Activated T-helper 2 cell treated with anti-CD3 and anti-CD28 coated beads, Interferon-gamma antibody, Interleukin-2, Interleukin-4, amounts not matched to agents 10 μg/mL and 5 μg/mL and 100 μg/mL, durations not matched to agents 14 hours and 24 hours and 36 hours (primary cell): Measurements from ENCODE around the gene ATRNL1. TPM values are rescaled to one million over a fixed set of nuclear protein-coding genes. Genes with fewer than 3 reads are reported as not detected.

Experiments used
- DNase-seq: peaks from one replicate; pipeline ENCODE4 v3.0.0; 2021; ENCODE audit warnings: low spot score
- H3K27ac Mint-ChIP-seq: one replicate; pipeline ENCODE4 v1.8.0; 2021; ENCODE audit warnings: mixed read lengths
- H3K27me3 Mint-ChIP-seq: one replicate; pipeline ENCODE4 v1.8.0; 2021; ENCODE audit warnings: low read depth, mixed read lengths
- H3K36me3 Mint-ChIP-seq: one replicate; pipeline ENCODE4 v1.8.0; 2021; ENCODE audit warnings: low read depth, mixed read lengths
- H3K4me1 Mint-ChIP-seq: one replicate; pipeline ENCODE4 v1.8.0; 2021; ENCODE audit warnings: low read depth, mixed read lengths
- H3K4me3 Mint-ChIP-seq: one replicate; pipeline ENCODE4 v1.8.0; 2021; ENCODE audit warnings: low read depth, mild to moderate bottlenecking, moderate library complexity, mixed read lengths
- H3K9me3 Mint-ChIP-seq: one replicate; pipeline ENCODE4 v1.8.0; 2021; ENCODE audit warnings: mixed read lengths
- intact Hi-C: fragments of 100-400 bp; cut with micrococcal nuclease; formaldehyde crosslinking; loops from one replicate; pipeline ENCODE4 v1.15.1; 2023
- total RNA-seq: library from RNA; stranded (reverse); gene quantifications from 2 replicates; pipeline ENCODE4 v1.2.3, GENCODE V29; 2022

The ATRNL1 gene
- total RNA-seq, 1 donor from 2014 or later: 0.50 TPM

DNA sequence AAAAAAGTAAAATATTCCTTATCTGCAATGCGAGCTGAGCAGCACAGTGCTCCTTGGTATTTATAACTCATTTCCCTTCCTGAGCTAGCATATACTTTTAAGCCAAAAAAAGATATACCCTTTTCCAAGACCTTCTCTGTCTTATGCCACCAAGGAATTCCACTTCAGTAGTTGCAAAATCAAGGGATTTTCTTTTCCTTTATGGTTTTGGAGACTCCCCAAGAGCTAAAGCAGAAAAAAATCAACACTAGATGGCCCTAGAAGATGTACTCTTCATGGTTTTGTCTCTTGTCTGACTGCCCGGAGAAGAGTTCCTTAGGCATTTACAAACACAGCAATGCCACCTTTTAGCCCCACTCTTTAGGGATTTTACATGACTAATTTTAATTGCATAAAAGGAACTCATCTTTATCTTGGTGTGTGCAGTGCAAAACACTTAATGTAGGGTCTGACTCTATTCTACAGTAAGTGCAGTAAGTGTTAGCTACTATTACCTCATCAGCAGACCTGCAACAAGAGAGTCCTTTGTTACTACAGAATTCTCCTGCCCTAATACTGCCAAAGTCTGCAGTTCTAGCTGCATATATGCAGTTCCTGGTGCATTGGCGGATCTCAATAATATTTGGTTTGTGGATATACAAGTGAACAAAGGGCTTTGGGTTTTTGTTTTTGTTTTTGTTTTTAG is 736.5 kb downstream of the ATRNL1 start:
- H3K4me3 Mint-ChIP-seq: no peak overlapping the region
- no peak for DNase-seq
- no peak overlapping the region for H3K27ac Mint-ChIP-seq
- no peaks in the 10 kb centered on the region for H3K27me3 Mint-ChIP-seq
- intact Hi-C loops: no loop called here
- peaks cover 6% of the 10 kb centered on the region for H3K9me3 Mint-ChIP-seq
- no peaks in the 10 kb centered on the region for H3K4me1 Mint-ChIP-seq
- H3K36me3 Mint-ChIP-seq: no peaks in the 10 kb centered on the region

GRCh38 chr10:115830265-115830970 is 737.3 kb downstream of the ATRNL1 start:
- H3K4me1 Mint-ChIP-seq: no peaks in the 10 kb centered on the region
- H3K9me3 Mint-ChIP-seq: peaks cover 3% of the 10 kb centered on the region
- intact Hi-C loops: no loop called here
- H3K36me3 Mint-ChIP-seq: no peaks in the 10 kb centered on the region
- no peak overlapping the region for H3K4me3 Mint-ChIP-seq
- H3K27me3 Mint-ChIP-seq: no peaks in the 10 kb centered on the region
- H3K27ac Mint-ChIP-seq: no peak overlapping the region
- no peak for DNase-seq

DNA sequence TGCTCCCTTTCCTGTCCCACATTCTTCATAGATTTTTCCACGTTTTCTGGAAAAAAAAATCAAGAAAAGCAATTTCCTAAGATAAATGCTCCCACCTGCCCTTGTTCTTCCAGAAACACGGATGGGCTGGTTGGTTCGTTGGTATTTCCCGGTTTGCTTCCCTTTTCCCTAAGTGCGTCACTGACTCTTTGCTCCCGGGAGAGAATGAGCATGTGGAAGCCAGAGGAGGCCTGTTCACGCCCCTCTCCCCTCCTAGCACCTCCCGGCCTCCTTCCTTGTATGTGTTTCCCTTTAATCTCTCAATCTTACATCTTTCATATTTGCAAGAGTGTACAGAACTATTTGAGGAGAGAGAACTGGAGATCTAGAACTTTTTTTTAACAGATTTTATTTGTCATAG is 737.9 kb downstream of the ATRNL1 start:
- Mint-ChIP-seq H3K36me3 (no peaks in the 10 kb centered on the region), H3K9me3 (no peaks in the 10 kb centered on the region), H3K27me3 (no peaks in the 10 kb centered on the region), H3K4me3 (no peak overlapping the region), H3K4me1 (no peaks in the 10 kb centered on the region), H3K27ac (no peak overlapping the region)
- intact Hi-C loops: no loop called here
- no peak for DNase-seq

DNA sequence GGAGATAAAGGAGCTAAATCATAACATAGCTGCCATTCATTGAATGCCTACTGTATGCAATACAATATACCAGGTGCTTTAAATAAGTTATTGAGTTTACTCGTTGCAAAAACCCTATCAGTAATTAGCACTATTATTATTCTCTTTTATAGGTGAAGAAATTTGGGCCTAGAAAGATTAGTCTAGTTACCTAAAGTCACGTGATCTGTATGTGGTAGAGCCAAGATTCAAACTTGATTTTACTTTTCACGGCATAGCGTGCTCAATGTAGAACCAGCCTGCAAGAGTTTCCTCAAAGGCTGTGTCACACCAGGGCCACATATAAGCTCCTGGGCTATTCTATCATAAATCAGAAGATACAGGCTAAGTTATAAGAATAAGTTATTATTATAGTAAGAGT is 740.0 kb downstream of the ATRNL1 start:
- H3K9me3 Mint-ChIP-seq: no peaks in the 10 kb centered on the region
- H3K27ac Mint-ChIP-seq: no peak overlapping the region
- no peaks in the 10 kb centered on the region for H3K36me3 Mint-ChIP-seq
- no peak for DNase-seq
- H3K27me3 Mint-ChIP-seq: no peaks in the 10 kb centered on the region
- no peaks in the 10 kb centered on the region for H3K4me1 Mint-ChIP-seq
- H3K4me3 Mint-ChIP-seq: no peak overlapping the region
- intact Hi-C loops: no loop called here

DNA sequence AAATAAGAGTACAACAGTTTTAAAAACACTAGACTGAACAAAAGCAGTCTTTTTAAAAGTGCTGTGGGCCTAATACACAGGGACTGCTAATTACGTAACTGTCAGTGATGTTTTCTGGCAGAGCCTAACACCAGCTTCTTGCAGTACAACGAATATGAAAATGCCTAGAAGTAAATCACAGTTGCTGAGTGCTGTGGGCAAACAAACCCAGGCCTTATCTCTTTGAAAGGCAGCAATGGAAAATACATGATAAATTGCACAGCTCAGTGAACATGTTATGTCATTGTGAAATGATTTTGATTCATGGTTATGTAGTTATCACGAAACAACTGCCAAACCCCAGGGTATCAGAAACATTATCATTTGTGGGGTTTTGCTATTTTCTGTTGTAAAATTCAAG is 751.4 kb downstream of the ATRNL1 start:
- H3K36me3 Mint-ChIP-seq: no peaks in the 10 kb centered on the region
- no peak overlapping the region for H3K27ac Mint-ChIP-seq
- H3K27me3 Mint-ChIP-seq: no peaks in the 10 kb centered on the region
- H3K9me3 Mint-ChIP-seq: no peaks in the 10 kb centered on the region
- no peak overlapping the region for H3K4me3 Mint-ChIP-seq
- no peak for DNase-seq
- intact Hi-C loops: no loop called here
- H3K4me1 Mint-ChIP-seq: no peaks in the 10 kb centered on the region

- intact Hi-C loops: no loop called here
- H3K27me3 Mint-ChIP-seq: no peaks in the 10 kb centered on the region
- H3K4me1 Mint-ChIP-seq: no peaks in the 10 kb centered on the region
- no peaks in the 10 kb centered on the region for H3K36me3 Mint-ChIP-seq
- H3K4me3 Mint-ChIP-seq: no peak overlapping the region
- H3K27ac Mint-ChIP-seq: no peak overlapping the region
- no peak for DNase-seq
- no peaks in the 10 kb centered on the region for H3K9me3 Mint-ChIP-seq
Observed at GRCh38 chr10:115845921-115846320, 752.8 kb downstream of the ATRNL1 start.

- Mint-ChIP-seq H3K4me1 (no peaks in the 10 kb centered on the region), H3K27me3 (no peaks in the 10 kb centered on the region), H3K4me3 (no peak overlapping the region), H3K27ac (no peak overlapping the region), H3K9me3 (no peaks in the 10 kb centered on the region), H3K36me3 (no peaks in the 10 kb centered on the region)
- intact Hi-C loops: no loop called here
- no peak for DNase-seq
Observed at GRCh38 chr10:115846528-115846927, 753.4 kb downstream of the ATRNL1 start.

GRCh38 chr10:115849197-115849596 is 756.0 kb downstream of the ATRNL1 start:
- Mint-ChIP-seq H3K36me3 (no peaks in the 10 kb centered on the region), H3K4me1 (no peaks in the 10 kb centered on the region), H3K9me3 (no peaks in the 10 kb centered on the region), H3K27me3 (no peaks in the 10 kb centered on the region), H3K4me3 (no peak overlapping the region), H3K27ac (no peak overlapping the region)
- DNase-seq: no peak
- intact Hi-C loops: no loop called here

DNA sequence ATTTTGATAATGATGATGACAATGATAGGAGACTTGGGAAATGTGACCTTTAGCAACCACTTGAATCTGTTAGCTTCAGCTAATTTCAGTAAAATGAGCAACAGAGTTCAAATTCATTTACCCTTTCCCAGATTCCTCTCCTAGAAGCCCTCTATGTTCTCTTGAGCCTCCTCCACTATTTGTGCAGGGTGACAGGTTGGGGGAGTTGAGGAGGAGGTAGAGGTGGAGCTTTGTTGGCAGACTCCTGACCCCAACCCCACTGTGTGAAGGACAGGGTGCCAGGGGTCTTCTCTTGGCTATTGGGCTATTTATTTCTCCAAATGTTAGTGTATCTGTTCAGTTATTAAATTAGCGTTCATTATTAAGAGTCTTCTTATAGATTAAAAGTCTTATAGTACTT is 757.5 kb downstream of the ATRNL1 start:
- no peaks in the 10 kb centered on the region for H3K4me1 Mint-ChIP-seq
- no peak for DNase-seq
- no peaks in the 10 kb centered on the region for H3K9me3 Mint-ChIP-seq
- no peaks in the 10 kb centered on the region for H3K36me3 Mint-ChIP-seq
- no peaks in the 10 kb centered on the region for H3K27me3 Mint-ChIP-seq
- no peak overlapping the region for H3K4me3 Mint-ChIP-seq
- no peak overlapping the region for H3K27ac Mint-ChIP-seq
- intact Hi-C loops: no loop called here

DNA sequence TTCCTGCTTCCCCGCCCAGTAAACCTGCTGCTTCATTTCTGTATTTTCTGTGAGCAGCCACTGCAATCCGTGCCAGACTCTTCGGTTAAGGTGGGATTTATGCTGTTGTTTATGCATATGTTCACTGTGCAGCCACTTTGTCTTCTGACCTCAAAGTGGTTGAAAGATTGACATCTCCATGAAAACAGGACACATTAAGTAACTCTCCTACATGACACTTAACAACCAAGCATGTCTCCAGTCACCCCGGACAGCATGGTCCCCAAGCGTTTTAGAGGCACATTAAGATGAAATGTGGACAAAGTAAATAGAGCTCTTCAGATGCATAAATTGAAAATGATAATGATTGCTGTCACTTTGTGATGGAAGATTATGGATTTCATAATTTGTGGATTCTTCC is 758.5 kb downstream of the ATRNL1 start:
- Mint-ChIP-seq H3K27me3 (no peaks in the 10 kb centered on the region), H3K4me3 (no peak overlapping the region), H3K27ac (no peak overlapping the region), H3K4me1 (no peaks in the 10 kb centered on the region), H3K9me3 (no peaks in the 10 kb centered on the region), H3K36me3 (no peaks in the 10 kb centered on the region)
- intact Hi-C loops: no loop called here
- no peak for DNase-seq

DNA sequence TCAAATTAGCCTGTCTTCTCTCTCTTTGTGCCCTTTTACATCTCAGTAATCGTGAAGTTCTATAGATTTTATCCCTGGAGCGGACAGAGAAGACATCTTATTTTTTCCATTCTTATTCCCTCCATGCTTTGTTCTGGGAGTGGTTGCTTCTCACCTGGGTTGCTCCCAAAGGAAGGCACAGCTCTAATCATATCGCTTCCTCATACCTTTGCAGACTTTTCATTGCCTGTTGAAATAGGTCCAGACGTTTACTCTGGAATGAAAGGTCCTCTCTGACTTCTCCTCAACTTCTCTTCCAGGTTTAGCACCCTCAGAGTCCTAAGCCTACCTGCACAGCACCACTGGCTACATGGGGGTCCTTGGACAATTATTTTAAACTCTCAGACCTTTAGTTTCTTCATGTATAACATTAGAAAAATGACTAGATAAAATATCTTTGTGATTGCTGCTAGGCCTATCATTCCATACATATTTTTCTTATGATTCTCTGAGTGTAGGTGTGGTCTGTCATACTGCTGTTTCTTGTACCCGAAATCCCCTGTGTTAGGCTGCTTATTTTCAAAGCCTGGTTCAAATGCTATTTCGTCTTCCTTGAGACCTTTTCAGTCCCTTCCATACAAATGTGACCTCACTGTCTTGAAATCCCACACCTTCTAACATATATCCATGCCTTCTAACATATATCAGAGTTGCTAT is 761.7 kb downstream of the ATRNL1 start:
- Mint-ChIP-seq H3K4me1 (no peaks in the 10 kb centered on the region), H3K27ac (no peak overlapping the region), H3K4me3 (no peak overlapping the region), H3K36me3 (no peaks in the 10 kb centered on the region), H3K9me3 (no peaks in the 10 kb centered on the region), H3K27me3 (no peaks in the 10 kb centered on the region)
- no peak for DNase-seq
- intact Hi-C loops: no loop called here

- intact Hi-C loops: no loop called here
- DNase-seq: no peak
Observed at GRCh38 chr10:115856580-115856979, 763.4 kb downstream of the ATRNL1 start.

GRCh38 chr10:115857856-115858255 is 764.7 kb downstream of the ATRNL1 start:
- no peak overlapping the region for H3K4me3 Mint-ChIP-seq
- no peaks in the 10 kb centered on the region for H3K27me3 Mint-ChIP-seq
- DNase-seq: no peak
- no peaks in the 10 kb centered on the region for H3K4me1 Mint-ChIP-seq
- no peaks in the 10 kb centered on the region for H3K9me3 Mint-ChIP-seq
- intact Hi-C loops: no loop called here
- no peak overlapping the region for H3K27ac Mint-ChIP-seq
- H3K36me3 Mint-ChIP-seq: no peaks in the 10 kb centered on the region

More at GRCh38 chr10:115856580-115856979, 763.4 kb downstream of the ATRNL1 start:
- Mint-ChIP-seq H3K36me3 (no peaks in the 10 kb centered on the region), H3K27me3 (no peaks in the 10 kb centered on the region), H3K4me3 (no peak overlapping the region), H3K27ac (no peak overlapping the region), H3K4me1 (no peaks in the 10 kb centered on the region), H3K9me3 (no peaks in the 10 kb centered on the region)
